H1 (cell line): ENCODE results near the gene SCN4A. TPM values are rescaled to one million over a fixed set of nuclear protein-coding genes. Genes with fewer than 3 reads are reported as not detected.
A peak's percentile ranks its signal among the peaks of the same experiment; 100 is the strongest.

Experiments used
- CTCF ChIA-PET: fragments of 300-600 bp; sonication (Branson Sonifier 250); formaldehyde crosslinking; loops from one replicate; lab custom pipeline; 2021; ENCODE audit not compliant: partially characterized antibody; lab: Charles Lee
- POLR2A ChIA-PET: fragments of 300-600 bp; sonication (Branson Sonifier 250); formaldehyde crosslinking; loops from one replicate; lab custom pipeline; 2021; ENCODE audit warnings: inconsistent platforms; ENCODE audit not compliant: partially characterized antibody; lab: Charles Lee
- DNase-seq, 2 experiments: peaks; one replicate each; pipeline versions ENCODE4 v3.0.0 to v3.0.0-alpha.2; 2010 to 2022; ENCODE audit warnings: low spot score in 2 of 2, low read depth in 1 of 2, mixed read lengths in 1 of 2
- FAIRE-seq: peaks from 2 replicates; lab custom pipeline; 2011; peaks lifted over from hg19 to GRCh38; lab: Jason Lieb, UNC
- H2AFZ ChIP-seq: 2 replicates; pipeline ENCODE4 v1.8.1; 2012; ENCODE audit warnings: low read length, inconsistent platforms
- H2AK5ac ChIP-seq: 2 replicates; pipeline ENCODE4 v1.6.1; 2013; ENCODE audit warnings: low read depth, low read length
- H2BK120ac ChIP-seq: replicated peaks from 2 replicates; pipeline ENCODE3; 2013; ENCODE audit warnings: low read depth, low read length, inconsistent platforms
- H2BK12ac ChIP-seq: 2 replicates; pipeline ENCODE4 v1.6.1; 2013; ENCODE audit warnings: low read depth, low read length
- H2BK15ac ChIP-seq: 2 replicates; pipeline ENCODE4 v1.6.1; 2013; ENCODE audit warnings: low read length
- H2BK20ac ChIP-seq: 2 replicates; pipeline ENCODE4 v1.6.1; 2013; ENCODE audit warnings: low read length
- H2BK5ac ChIP-seq: 2 replicates; pipeline ENCODE4 v1.6.1; 2013; ENCODE audit warnings: low read depth, low read length
- H3K14ac ChIP-seq: 2 replicates; pipeline ENCODE4 v1.6.1; 2013; ENCODE audit warnings: inconsistent platforms; ENCODE audit not compliant: insufficient read length
- H3K18ac ChIP-seq: 2 replicates; pipeline ENCODE4 v1.6.1; 2013; ENCODE audit warnings: low read length; ENCODE audit errors: extremely low read depth
- H3K23ac ChIP-seq: 2 replicates; pipeline ENCODE4 v1.6.1; 2013; ENCODE audit warnings: inconsistent platforms; ENCODE audit not compliant: insufficient read length
- H3K23me2 ChIP-seq: 2 replicates; pipeline ENCODE4 v1.6.1; 2013; ENCODE audit warnings: low read depth, low read length
- H3K27ac ChIP-seq: 2 replicates; pipeline ENCODE4 v1.6.1; 2011; ENCODE audit warnings: low read depth, low read length, inconsistent platforms
- H3K27me3 ChIP-seq, 4 experiments: replicated peaks in 1 of 4; 1 replicate in 1 of 4; 2 replicates in 3 of 4; pipeline versions ENCODE4 v1.6.1 to v1.8.1; 2011 to 2013; ENCODE audit warnings: low read length in 3 of 4, mild to moderate bottlenecking in 3 of 4, inconsistent platforms in 2 of 4, mixed read lengths in 2 of 4, moderate library complexity in 1 of 4; ENCODE audit not compliant: control insufficient read depth in 3 of 4, insufficient read depth in 3 of 4; ENCODE audit errors: extremely low read depth in 1 of 4
- H3K36me3 ChIP-seq, 4 experiments: 2 replicates each; pipeline versions ENCODE4 v1.6.1 to v1.8.1; 2011 to 2013; ENCODE audit warnings: mild to moderate bottlenecking in 4 of 4, low read length in 3 of 4, moderate library complexity in 2 of 4, control low read depth in 1 of 4, inconsistent platforms in 1 of 4; ENCODE audit not compliant: insufficient read depth in 4 of 4, control insufficient read depth in 2 of 4
- H3K4ac ChIP-seq: replicated peaks from 2 replicates; pipeline ENCODE3; 2013; ENCODE audit warnings: low read length, low read depth, mixed read lengths, inconsistent platforms; ENCODE audit not compliant: insufficient read length
- H3K4me1 ChIP-seq, 4 experiments: replicated peaks in 1 of 4; 1 replicate in 1 of 4; 2 replicates in 3 of 4; pipeline versions ENCODE4 v1.6.1 to v1.8.1; 2011 to 2013; ENCODE audit warnings: low read length in 3 of 4, inconsistent platforms in 2 of 4, mixed read lengths in 1 of 4; ENCODE audit not compliant: insufficient read depth in 4 of 4, control insufficient read depth in 3 of 4
- H3K4me2 ChIP-seq, 2 experiments: 2 replicates each; pipeline versions ENCODE4 v1.6.1 to v1.8.1; 2011 to 2013; ENCODE audit warnings: low read depth in 2 of 2, low read length in 2 of 2, control low read depth in 1 of 2, inconsistent platforms in 1 of 2, mild to moderate bottlenecking in 1 of 2; ENCODE audit not compliant: insufficient read depth in 1 of 2
- H3K4me3 ChIP-seq, 4 experiments: fragments of 200-600, 300-600 bp in 1 of 4; sonication (generic), shearing (Covaris generic), sonication (Bioruptor Twin) in 1 of 4; 2 replicates each; pipeline versions ENCODE4 v1.5.1 to v1.8.1; 2011 to 2016; ENCODE audit warnings: low read length in 4 of 4, low read depth in 3 of 4, control low read depth in 2 of 4, inconsistent platforms in 2 of 4, mild to moderate bottlenecking in 2 of 4, mixed read lengths in 1 of 4, moderate library complexity in 1 of 4; ENCODE audit not compliant: insufficient read depth in 2 of 4; ENCODE audit errors: extremely low read depth in 1 of 4
- H3K56ac ChIP-seq: replicated peaks from 2 replicates; pipeline ENCODE3; 2013; ENCODE audit warnings: low read depth, mild to moderate bottlenecking, mixed read lengths, low read length, inconsistent platforms; ENCODE audit not compliant: insufficient read length
- H3K79me1 ChIP-seq: 2 replicates; pipeline ENCODE4 v1.6.1; 2013; ENCODE audit warnings: low read depth, low read length, control low read depth
- H3K79me2 ChIP-seq, 2 experiments: 2 replicates each; pipeline versions ENCODE4 v1.6.1 to v1.8.1; 2012 to 2013; ENCODE audit warnings: low read length in 2 of 2, mild to moderate bottlenecking in 2 of 2, inconsistent platforms in 1 of 2; ENCODE audit not compliant: insufficient read depth in 2 of 2, control insufficient read depth in 1 of 2
- H3K9ac ChIP-seq, 4 experiments: replicated peaks in 1 of 4; 1 replicate in 1 of 4; 2 replicates in 3 of 4; pipeline versions ENCODE4 v1.6.1 to v1.8.1; 2011 to 2013; ENCODE audit warnings: low read depth in 3 of 4, low read length in 3 of 4, control low read depth in 2 of 4, mild to moderate bottlenecking in 2 of 4, moderate library complexity in 2 of 4, inconsistent platforms in 1 of 4; ENCODE audit errors: extremely low read depth in 1 of 4
- H3K9me3 ChIP-seq, 2 experiments: 2 replicates each; pipeline versions ENCODE4 v1.6.1 to v1.8.1; 2012 to 2013; ENCODE audit warnings: mild to moderate bottlenecking in 2 of 2, moderate library complexity in 2 of 2, control low read depth in 1 of 2, inconsistent platforms in 1 of 2, low read depth in 1 of 2, low read length in 1 of 2, mixed read lengths in 1 of 2; ENCODE audit not compliant: insufficient read depth in 2 of 2
- H4K20me1 ChIP-seq, 2 experiments: replicated peaks in 1 of 2; 2 replicates each; pipeline versions ENCODE3 to v1.8.1; 2011 to 2013; ENCODE audit warnings: inconsistent platforms in 2 of 2, low read length in 2 of 2, mild to moderate bottlenecking in 1 of 2; ENCODE audit not compliant: insufficient read depth in 2 of 2, control insufficient read depth in 1 of 2
- H4K5ac ChIP-seq: 2 replicates; pipeline ENCODE4 v1.6.1; 2013; ENCODE audit warnings: low read length, low read depth, mixed read lengths, inconsistent platforms; ENCODE audit not compliant: insufficient read length
- H4K8ac ChIP-seq: 2 replicates; pipeline ENCODE4 v1.8.0; 2013; ENCODE audit warnings: mild to moderate bottlenecking, moderate library complexity, low read length, inconsistent platforms; ENCODE audit not compliant: insufficient read depth; ENCODE audit errors: extremely low read depth
- H4K91ac ChIP-seq: replicated peaks from 2 replicates; pipeline ENCODE3; 2013; ENCODE audit warnings: low read length, mixed read lengths, inconsistent platforms; ENCODE audit not compliant: insufficient read length
- BACH1 ChIP-seq: IDR thresholded peaks from 2 replicates; pipeline ENCODE4 v1.6.1; 2012; ENCODE audit warnings: low read length, improper control_type of control experiment
- CHD2 ChIP-seq: IDR thresholded peaks from 2 replicates; pipeline ENCODE4 v1.6.1; 2012; ENCODE audit warnings: low read length, improper control_type of control experiment
- KDM4A ChIP-seq: IDR thresholded peaks from one replicate; pipeline ENCODE4 v1.7.1; 2012; ENCODE audit warnings: low read depth, mild to moderate bottlenecking, moderate library complexity, low read length, inconsistent platforms; ENCODE audit not compliant: severe bottlenecking
- MAFK ChIP-seq: IDR thresholded peaks from 2 replicates; pipeline ENCODE4 v1.6.1; 2012; ENCODE audit warnings: low read depth, mild to moderate bottlenecking, improper control_type of control experiment, low read length
- RAD21 ChIP-seq, 2 experiments: IDR thresholded peaks in 1 of 2; conservative IDR thresholded peaks in 1 of 2; 2 replicates each; pipeline ENCODE4 v1.6.1; 2011; ENCODE audit warnings: low read depth in 2 of 2, low read length in 2 of 2, improper control_type of control experiment in 1 of 2, inconsistent platforms in 1 of 2, mild to moderate bottlenecking in 1 of 2, moderate library complexity in 1 of 2
- SP2 ChIP-seq: IDR thresholded peaks from 2 replicates; pipeline ENCODE4 v1.6.1; 2012; ENCODE audit warnings: mild to moderate bottlenecking, low read length, inconsistent platforms
- WGBS, 2 experiments: shearing (Covaris generic) in 1 of 2; methylation state at CpG; one replicate each; pipeline versions ENCODE4 v1.1.6 to v1.1.7; 2013 to 2015; ENCODE audit warnings: low lambda C conversion rate in 2 of 2, mixed read lengths in 2 of 2, inconsistent platforms in 1 of 2, low coverage in 1 of 2, missing lambda C conversion rate in 1 of 2; ENCODE audit not compliant: insufficient replicate concordance in 2 of 2, insufficient coverage in 1 of 2, insufficient read length in 1 of 2; ENCODE audit errors: extremely low coverage in 1 of 2, missing lambda C conversion rate in 1 of 2; 5-methylcytosine and 5-hydroxymethylcytosine counted together
- polyA plus RNA-seq, 7 experiments: library from polyadenylated mRNA; depleted of rRNA in 3 of 7; stranded (reverse) in 5 of 7; unstranded in 2 of 7; fragments of >200 nt in 5 of 7; fragments of 200-250 nt in 2 of 7; gene quantifications; 1 replicate in 5 of 7; 2 replicates in 1 of 7; 4 replicates in 1 of 7; pipeline versions ENCODE4 v1.2.1 to v1.2.3, GENCODE V29; 2011 to 2013; ENCODE audit warnings: missing spikeins in 2 of 7, mixed read lengths in 2 of 7
- total RNA-seq: library from RNA; stranded (reverse); fragmentation: NEBNext Ultra II Directional; extraction: Animal tissue kit (Norgen Biotek cat#: 25700); gene quantifications from 2 replicates; pipeline ENCODE4 v1.2.1, GENCODE V29; 2021

SCN4A gene
- total and polyA plus RNA-seq, 2 of the 8 experiments (the other 6 are each of a cell fraction or from before 2014, with no cell fraction given) = 5.0 to 8.5 TPM

- H3K9ac ChIP-seq = no peak overlapping the region
- DNase-seq (no peak), FAIRE-seq (no peak)
- H2AK5ac ChIP-seq = peak overlapping the region; percentile 93; the same call in 1 of the 2 replicates
- POLR2A ChIA-PET = interaction anchor here (0.7 to 1.2 kb wide), 3 partner anchors 8 to 147 kb away, joined by 3 to 5 read pairs (median 4); no protein-coding TSS in a partner anchor
- peak overlapping the region; percentile 13; the same call in 1 of the 2 replicates for H2BK15ac ChIP-seq
- peaks cover 3 to 14% (median 6%) of the 10 kb centered on the region in 4 experiments for H3K4me1 ChIP-seq
- H4K20me1 ChIP-seq = peaks cover 0 to 5% of the 10 kb centered on the region in 2 experiments
- no peak overlapping the region for H3K14ac ChIP-seq
- H3K9me3 ChIP-seq = no peaks in the 10 kb centered on the region
- H2BK120ac ChIP-seq = no peak overlapping the region
- H2BK12ac ChIP-seq = peak overlapping the region; percentile 77; the same call in 1 of the 2 replicates
- H3K56ac ChIP-seq = no peak overlapping the region
- WGBS, 2 experiments = 30% methylated on average over 23 of the region's 33 CpGs; no CpG with 5 or more reads in 1 of the 2 experiments
- H3K4me2 ChIP-seq = peak overlapping the region; percentile 87 to 95
- H3K4ac ChIP-seq = no peak overlapping the region
- no peak for TF ChIP-seq RAD21 (IDR thresholded peaks at IDR 0.05 in 1 of 2, conservative IDR thresholded peaks at IDR 0.05 in 1 of 2; ENCODE audit: low read depth in 2 of 2, low read length in 2 of 2)
- no peak for TF ChIP-seq KDM4A
- peak; percentile 34; the same call in 1 of the 2 replicates for TF ChIP-seq MAFK
- peak; percentile 35; the same call in 1 of the 2 replicates for TF ChIP-seq BACH1
- no peak for TF ChIP-seq CHD2
- TF ChIP-seq SP2 = no peak
- H2BK20ac ChIP-seq = peak overlapping the region; percentile 17; the same call in 1 of the 2 replicates
- H3K4me3 ChIP-seq = peak overlapping the region; percentile 62 to 87 (median 76)
- no peak overlapping the region for H2BK5ac ChIP-seq
- H3K23ac ChIP-seq = no peak overlapping the region
- H4K5ac ChIP-seq = no peak overlapping the region
- H3K18ac ChIP-seq = no peak overlapping the region; the same call in 1 of the 2 replicates
- no peaks in the 10 kb centered on the region for H3K79me2 ChIP-seq
- H3K27ac ChIP-seq = no peak overlapping the region
- H2AFZ ChIP-seq = no peak overlapping the region
- no peak overlapping the region for H4K8ac ChIP-seq
- no peaks in the 10 kb centered on the region for H3K79me1 ChIP-seq
- no peak overlapping the region for H4K91ac ChIP-seq
- no peaks in the 10 kb centered on the region for H3K36me3 ChIP-seq
- H3K27me3 ChIP-seq = peaks cover 0 to 28% (median 16%) of the 10 kb centered on the region in 4 experiments; a peak in 5 of 7 replicates
- H3K23me2 ChIP-seq = peaks cover 12% of the 10 kb centered on the region; the same call in 1 of the 2 replicates
- CTCF ChIA-PET = interaction anchor here (1.0 to 4.9 kb wide), 15 partner anchors 8 to 118 kb away, joined by 3 to 24 read pairs (median 4); partner anchors contain the start of genes CSHL1, GH1, GH2 and ICAM2
These were observed 26.3 kb upstream of the SCN4A start for GRCh38 chr17:63998721-63999679.
